Right kidney (tissue), 1 donor: ENCODE data around the gene PDIA2.
A peak's percentile ranks its signal among the peaks of the same experiment; 100 is the strongest.
"Not testable (repeated sequence)": the region's sequence is repeated elsewhere in the genome, so short reads cannot be mapped to it uniquely, and the experiment has no call there.

Experiments used
- DNase-seq: peaks from one replicate; pipeline ENCODE4 v3.0.0-alpha.2; 2016

PDIA2 gene

GRCh38 chr16:264440-264951 is 18.5 kb upstream of the PDIA2 start:
- no peak for DNase-seq

DNA sequence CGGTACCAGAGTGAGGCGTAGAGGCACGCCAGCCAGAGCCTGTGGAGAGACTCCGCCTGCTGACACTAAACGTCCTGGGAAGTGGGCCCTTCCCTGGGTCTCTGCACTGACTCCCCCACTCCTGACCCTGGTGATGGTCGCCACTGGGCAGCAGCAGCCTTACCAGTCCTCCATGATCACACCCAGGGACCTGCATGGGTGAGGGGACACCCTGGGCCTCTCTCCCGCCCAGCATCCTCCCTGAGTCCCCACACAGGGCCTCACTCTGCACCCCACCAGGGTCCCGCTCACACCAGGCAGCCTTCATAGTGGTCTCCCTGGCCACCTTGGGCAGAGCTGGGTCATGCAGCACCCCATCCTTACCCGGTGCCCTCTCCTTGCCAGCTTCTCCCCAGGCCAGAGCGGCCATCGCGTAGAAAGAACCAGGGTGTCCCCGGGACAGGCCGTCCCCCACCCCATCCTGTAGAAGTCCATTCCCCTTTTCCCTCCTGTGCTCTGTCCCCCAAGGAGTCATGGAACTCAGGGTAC is 17.9 kb upstream of the PDIA2 start:
- DNase-seq = no peak

- DNase-seq = no peak
Observed at GRCh38 chr16:265711-266110, 17.3 kb upstream of the PDIA2 start.

DNA sequence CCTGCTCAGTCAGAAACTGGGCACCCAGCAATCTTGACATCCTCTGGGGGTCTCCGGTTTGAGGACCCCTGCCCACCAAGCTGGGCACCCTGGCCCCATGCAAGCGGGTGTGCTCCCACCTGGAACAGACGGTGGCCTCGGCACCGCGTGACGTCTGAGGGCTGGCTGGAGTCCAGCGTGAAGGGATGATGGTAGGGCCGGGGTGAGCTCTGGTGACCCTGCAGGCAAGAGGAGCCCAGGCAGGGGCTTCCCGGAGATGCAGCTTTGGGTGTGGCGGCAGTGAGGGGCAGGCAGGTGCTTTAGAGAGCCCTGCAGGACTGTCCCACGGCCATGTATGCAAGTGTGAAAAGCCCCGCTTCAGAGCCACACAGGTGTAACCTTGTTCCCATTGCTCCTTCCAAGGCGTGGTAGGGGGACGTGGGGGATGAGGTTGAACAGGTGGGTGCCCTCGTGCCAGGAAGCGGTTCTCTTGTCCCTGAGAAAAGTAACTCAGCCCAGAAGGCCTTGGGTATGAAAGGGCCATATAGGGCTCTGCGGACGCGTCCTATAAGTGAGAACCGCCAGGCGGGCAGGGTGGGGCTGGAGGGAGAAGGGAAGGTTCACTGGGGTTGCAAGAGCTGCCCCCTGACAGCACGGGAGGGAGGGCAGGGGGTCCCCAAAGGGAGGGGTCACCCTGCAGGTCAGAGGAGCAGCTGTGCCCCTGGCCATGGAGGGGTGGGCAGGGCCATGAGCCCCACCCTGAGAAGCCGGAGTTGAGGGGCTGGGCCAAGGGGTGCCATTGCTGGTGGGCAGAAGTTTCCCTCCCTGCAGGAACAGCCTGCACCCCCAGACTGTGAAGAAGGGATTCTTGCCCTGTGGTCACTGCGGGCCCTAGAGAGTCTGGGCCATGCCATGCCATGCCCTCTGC is 16.5 kb upstream of the PDIA2 start:
- DNase-seq = no peak

DNA sequence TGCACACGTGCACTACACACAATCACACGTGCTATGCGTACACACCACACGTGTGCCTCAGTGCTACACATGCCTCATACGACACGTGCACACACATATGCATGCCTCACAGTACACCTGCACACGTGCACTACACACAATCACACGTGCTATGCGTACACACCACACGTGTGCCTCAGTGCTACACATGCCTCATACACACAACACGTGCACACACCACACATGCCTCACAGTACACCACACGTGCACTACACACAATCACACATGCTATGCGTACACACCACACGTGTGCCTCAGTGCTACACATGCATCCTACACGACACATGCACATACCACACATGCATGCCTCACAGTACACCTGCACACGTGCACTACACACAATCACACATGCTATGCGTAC is 15.4 kb upstream of the PDIA2 start:
- not testable (repeated sequence) for DNase-seq

- DNase-seq = no peak
Observed at GRCh38 chr16:268141-269053, 14.6 kb upstream of the PDIA2 start.

- DNase-seq = no peak
Observed at GRCh38 chr16:269061-269796, 13.7 kb upstream of the PDIA2 start.

GRCh38 chr16:270381-271255 is 12.3 kb upstream of the PDIA2 start:
- no peak for DNase-seq

DNA sequence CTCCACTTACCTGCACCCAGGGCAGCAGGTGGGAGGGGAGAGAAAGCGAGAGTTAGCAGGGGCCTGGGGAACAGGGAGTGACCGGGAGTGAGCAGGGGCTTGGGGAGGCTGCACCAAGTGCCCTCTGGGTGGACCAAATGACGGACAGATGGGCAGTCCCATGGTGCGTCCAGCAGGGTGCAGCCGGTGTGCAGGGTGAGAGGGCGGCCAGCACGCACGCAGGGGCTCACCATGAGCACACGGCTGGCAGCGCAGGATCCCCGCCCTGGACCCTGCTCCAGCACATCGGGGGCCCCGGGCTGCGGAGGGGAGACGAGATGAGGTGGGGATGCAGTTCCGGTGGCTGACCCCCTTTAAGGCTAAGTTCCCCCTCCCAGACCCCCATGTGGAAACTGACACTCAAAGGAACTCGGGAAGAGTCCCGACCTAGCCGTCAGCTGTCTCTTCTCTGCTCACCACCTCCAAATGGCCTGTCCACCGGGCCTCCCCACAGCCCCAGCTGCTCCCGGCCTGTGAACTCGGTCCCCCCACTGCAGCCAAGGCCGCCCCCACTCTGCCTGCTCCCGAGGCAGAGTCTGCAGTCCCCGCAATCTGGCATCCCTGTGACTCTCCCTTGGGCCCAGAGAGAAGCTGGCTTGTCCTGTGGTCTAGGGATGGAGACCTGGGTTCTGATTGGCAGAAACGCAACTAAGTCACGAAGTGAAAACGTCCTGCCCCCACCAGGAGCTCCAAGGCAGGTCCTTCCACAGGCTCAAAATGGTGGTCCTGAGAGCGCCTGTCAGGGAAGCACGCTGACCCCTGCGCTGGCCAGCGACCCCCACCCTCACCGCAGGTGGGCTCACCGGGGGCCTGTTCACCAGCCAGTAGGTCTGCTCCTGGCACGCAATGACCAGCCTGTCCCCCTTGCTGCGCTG is 10.1 kb upstream of the PDIA2 start:
- DNase-seq = no peak

- DNase-seq = no peak
Observed at GRCh38 chr16:273547-274421, 9.2 kb upstream of the PDIA2 start.

GRCh38 chr16:275041-275641 is 7.8 kb upstream of the PDIA2 start:
- DNase-seq = peak; percentile 66

DNA sequence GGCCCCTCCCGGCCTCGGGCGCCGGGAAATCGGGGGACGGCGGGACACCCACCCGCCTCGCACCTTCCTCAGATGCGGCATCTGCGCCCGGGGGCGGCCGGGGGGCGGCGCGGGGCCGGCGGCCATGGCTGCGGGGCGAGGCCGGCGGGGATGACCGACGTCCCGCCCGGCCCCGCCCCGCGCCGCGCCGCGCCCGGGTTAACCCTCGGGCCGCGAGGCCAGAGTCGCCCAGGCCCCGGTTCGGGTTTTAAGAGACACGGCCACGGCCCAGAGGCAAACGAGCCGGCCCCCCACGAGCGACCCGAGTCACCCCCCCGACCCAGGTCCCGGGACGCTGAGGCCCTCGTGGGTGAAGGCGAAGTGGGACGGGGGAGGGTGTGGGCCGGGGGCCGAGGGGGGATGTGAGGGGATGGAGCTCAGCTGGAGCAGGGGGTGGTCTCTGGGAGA is 7.2 kb upstream of the PDIA2 start, which contains the start of gene RGS11:
Gene RGS11 (minus strand): TSS at position 159 of the 447 bp plus-strand sequence. CDS start 33 bp downstream, at position 126.
- DNase-seq = no peak

- no peak for DNase-seq
Observed at GRCh38 chr16:276426-277077, 6.4 kb upstream of the PDIA2 start.

DNA sequence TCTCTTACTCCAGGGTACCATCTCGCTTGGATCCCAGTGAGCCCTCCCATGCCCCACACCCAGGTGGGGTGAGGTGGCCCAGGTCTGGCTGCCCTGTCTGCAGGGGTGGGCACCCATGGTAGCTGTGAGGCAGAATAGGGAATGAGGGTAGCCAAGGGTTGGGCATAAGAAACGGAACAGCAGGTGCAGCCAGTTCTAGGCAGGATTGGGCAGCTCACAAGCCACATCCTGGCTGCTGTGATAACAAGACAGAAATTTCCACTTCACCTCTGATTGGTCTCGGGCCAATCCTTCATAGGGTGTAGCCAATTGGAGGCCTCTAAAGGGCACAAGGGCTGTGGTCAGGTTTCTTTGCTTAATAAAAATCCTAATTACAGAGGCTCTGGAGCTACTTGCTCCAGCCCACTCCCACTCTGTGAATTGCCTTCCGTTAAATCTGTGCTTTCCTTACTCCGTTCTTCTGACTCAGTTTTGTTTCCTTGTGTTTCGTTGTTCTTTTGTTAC is 4.0 kb upstream of the PDIA2 start:
- no peak for DNase-seq

DNA sequence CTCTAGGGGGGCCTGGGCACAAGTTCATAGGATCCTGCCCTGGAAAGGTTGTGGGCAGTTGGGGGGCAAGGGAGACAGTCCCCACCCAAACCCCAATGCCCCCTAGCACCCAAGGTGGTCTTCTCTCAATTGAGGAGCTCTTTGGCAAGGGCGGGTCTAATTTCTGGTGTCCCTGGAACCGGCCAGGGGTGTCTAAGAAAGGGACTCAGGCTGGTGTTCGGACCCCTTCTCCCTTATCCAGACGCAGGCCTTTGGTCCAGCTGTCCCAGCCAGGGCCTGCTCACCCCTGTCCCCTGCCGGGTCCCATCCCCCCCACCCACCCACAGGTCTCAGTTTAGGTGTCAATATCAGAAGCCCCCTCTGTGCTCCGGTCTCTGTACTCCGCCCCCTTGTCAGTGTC is 3.4 kb upstream of the PDIA2 start:
- no peak for DNase-seq

DNA sequence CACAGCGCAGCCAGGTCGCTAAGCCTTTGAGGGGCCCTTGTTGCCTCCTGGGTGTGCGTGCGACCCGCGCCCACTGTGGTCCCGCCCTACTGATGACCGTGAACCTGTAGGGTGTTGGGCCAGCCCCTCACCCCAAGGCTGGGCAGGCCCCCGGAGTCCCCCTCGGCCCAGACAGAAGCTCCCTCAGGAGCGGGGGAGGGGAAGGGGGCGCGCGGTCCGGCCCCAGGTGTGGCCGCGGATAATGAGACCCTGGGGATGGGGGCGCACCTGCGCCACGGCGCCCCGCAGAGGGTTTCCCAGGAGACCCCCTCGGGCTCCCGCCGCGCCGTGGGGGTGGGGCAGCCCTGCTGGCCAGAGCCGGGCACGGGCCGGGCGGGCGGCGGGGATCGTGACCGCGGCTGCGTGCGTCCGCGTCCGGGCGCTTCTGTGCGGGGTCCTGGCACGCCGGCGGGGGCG is 2.9 kb upstream of the PDIA2 start:
- DNase-seq = no peak

GRCh38 chr16:280552-280951 is 2.4 kb upstream of the PDIA2 start, which contains the start of gene ARHGDIG:
ARHGDIG (plus strand) TSS chr16:280591; CDS start chr16:280681, 90 bp downstream.
- DNase-seq = no peak
